Transverse colon (tissue), 4 donors: ENCODE measurements around the gene TADA2B.

Experiments used
- POLR2AphosphoS5 ChIP-seq, 3 donors: sonication (generic); formaldehyde crosslinking; IDR thresholded peaks; one replicate each; pipeline ENCODE4 v1.6.1; 2016; ENCODE audit warnings: antibody characterized with exemption in 3 of 3
- TF ChIP-seq, protein P1 (sequence below), 5 experiments: fragments of 200-600 bp in 3 of 5; fragments of 450-650 bp in 2 of 5; sonication (generic) in 3 of 5; IDR thresholded peaks; 1 replicate in 2 of 5; 2 replicates in 3 of 5; pipeline ENCODE4 v1.5.1; 2016 to 2017; ENCODE audit warnings: antibody characterized with exemption in 5 of 5, inconsistent platforms in 3 of 5, mild to moderate bottlenecking in 2 of 5, moderate library complexity in 1 of 5

DNA sequence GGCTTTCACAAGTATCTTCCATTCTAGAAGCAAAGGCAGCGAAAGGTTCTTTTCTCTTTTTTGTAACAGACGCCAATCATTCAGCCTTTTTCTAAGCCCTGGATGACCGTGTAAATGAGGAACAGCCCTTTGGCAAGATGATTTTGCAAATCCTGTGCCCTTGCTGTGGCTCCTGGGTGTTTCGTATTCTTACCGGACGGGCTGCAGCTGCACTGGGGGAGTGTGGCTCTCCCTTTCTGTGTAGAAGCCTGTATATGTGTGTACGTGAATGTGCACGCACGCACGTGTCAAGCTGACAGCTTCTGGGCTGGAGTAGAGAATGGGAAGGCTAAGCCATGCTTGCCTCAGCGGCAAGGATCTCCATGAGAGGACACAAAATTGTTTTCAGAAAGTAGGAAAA lies 16.5 kb downstream of the TADA2B start:
- TF ChIP-seq, protein P1, sequence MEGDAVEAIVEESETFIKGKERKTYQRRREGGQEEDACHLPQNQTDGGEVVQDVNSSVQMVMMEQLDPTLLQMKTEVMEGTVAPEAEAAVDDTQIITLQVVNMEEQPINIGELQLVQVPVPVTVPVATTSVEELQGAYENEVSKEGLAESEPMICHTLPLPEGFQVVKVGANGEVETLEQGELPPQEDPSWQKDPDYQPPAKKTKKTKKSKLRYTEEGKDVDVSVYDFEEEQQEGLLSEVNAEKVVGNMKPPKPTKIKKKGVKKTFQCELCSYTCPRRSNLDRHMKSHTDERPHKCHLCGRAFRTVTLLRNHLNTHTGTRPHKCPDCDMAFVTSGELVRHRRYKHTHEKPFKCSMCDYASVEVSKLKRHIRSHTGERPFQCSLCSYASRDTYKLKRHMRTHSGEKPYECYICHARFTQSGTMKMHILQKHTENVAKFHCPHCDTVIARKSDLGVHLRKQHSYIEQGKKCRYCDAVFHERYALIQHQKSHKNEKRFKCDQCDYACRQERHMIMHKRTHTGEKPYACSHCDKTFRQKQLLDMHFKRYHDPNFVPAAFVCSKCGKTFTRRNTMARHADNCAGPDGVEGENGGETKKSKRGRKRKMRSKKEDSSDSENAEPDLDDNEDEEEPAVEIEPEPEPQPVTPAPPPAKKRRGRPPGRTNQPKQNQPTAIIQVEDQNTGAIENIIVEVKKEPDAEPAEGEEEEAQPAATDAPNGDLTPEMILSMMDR (IDR thresholded peaks at IDR 0.05) = no peak
- TF ChIP-seq POLR2AphosphoS5 (IDR thresholded peaks at IDR 0.05) = no peak
